ENCODE data around the gene ERC2. TPM values are rescaled to one million over a fixed set of nuclear protein-coding genes. Genes with fewer than 3 reads are reported as not detected.

The ERC2 gene
- total and polyA plus RNA-seq, 9 donors = 0.52 to 2.0 (median 0.82) TPM

- Histone ChIP-seq H3K27me3 (ENCODE audit: control insufficient read depth, insufficient read depth, low read length) (no peaks in the 10 kb centered on the region), H3K4me3 (ENCODE audit: low read length) (no peak overlapping the region), H3K4me1 (ENCODE audit: control insufficient read depth, insufficient read depth, low read length) (peaks cover 16% of the 10 kb centered on the region), H3K27ac (ENCODE audit: low read length) (no peak overlapping the region), H3K36me3 (ENCODE audit: control insufficient read depth, insufficient read depth, low read length) (no peaks in the 10 kb centered on the region), H3K9me3 (replicated peaks; ENCODE audit: control insufficient read depth, low read depth, low read length) (no peaks in the 10 kb centered on the region)
- no peak for DNase-seq
- WGBS (ENCODE audit: insufficient coverage) = 73% methylated on average over 2 of the region's 6 CpGs
These were observed 818.7 kb downstream of the ERC2 start for GRCh38 chr3:55649554-55649953.

- Histone ChIP-seq H3K36me3 (ENCODE audit: control insufficient read depth, insufficient read depth, low read length) (no peaks in the 10 kb centered on the region), H3K9me3 (replicated peaks; ENCODE audit: control insufficient read depth, low read depth, low read length) (no peaks in the 10 kb centered on the region), H3K4me1 (ENCODE audit: control insufficient read depth, insufficient read depth, low read length) (peaks cover 14% of the 10 kb centered on the region), H3K4me3 (ENCODE audit: low read length) (no peak overlapping the region), H3K27ac (ENCODE audit: low read length) (no peak overlapping the region), H3K27me3 (ENCODE audit: control insufficient read depth, insufficient read depth, low read length) (no peaks in the 10 kb centered on the region)
- WGBS (ENCODE audit: insufficient coverage) = 92% methylated on average over 4 of the region's 7 CpGs
- DNase-seq = no peak
These were observed 819.5 kb downstream of the ERC2 start for GRCh38 chr3:55648591-55649318.

GRCh38 chr3:55647670-55648069, 820.6 kb downstream of the ERC2 start:
- Histone ChIP-seq H3K4me1 (ENCODE audit: control insufficient read depth, insufficient read depth, low read length) (peaks cover 12% of the 10 kb centered on the region), H3K27me3 (ENCODE audit: control insufficient read depth, insufficient read depth, low read length) (no peaks in the 10 kb centered on the region), H3K9me3 (replicated peaks; ENCODE audit: control insufficient read depth, low read depth, low read length) (no peaks in the 10 kb centered on the region), H3K27ac (ENCODE audit: low read length) (no peak overlapping the region), H3K4me3 (ENCODE audit: low read length) (no peak overlapping the region), H3K36me3 (ENCODE audit: control insufficient read depth, insufficient read depth, low read length) (no peaks in the 10 kb centered on the region)
- peak; percentile 37 for DNase-seq
- 47% methylated on average over 7 of the region's 10 CpGs for WGBS (ENCODE audit: insufficient coverage)

GRCh38 chr3:55647063-55647462, 821.2 kb downstream of the ERC2 start:
- Histone ChIP-seq H3K36me3 (ENCODE audit: control insufficient read depth, insufficient read depth, low read length) (no peaks in the 10 kb centered on the region), H3K27ac (ENCODE audit: low read length) (no peak overlapping the region), H3K4me3 (ENCODE audit: low read length) (no peak overlapping the region), H3K9me3 (replicated peaks; ENCODE audit: control insufficient read depth, low read depth, low read length) (no peaks in the 10 kb centered on the region), H3K27me3 (ENCODE audit: control insufficient read depth, insufficient read depth, low read length) (no peaks in the 10 kb centered on the region), H3K4me1 (ENCODE audit: control insufficient read depth, insufficient read depth, low read length) (peaks cover 12% of the 10 kb centered on the region)
- DNase-seq = peak; percentile 77
- 20% methylated on average over 1 of the region's 10 CpGs for WGBS (ENCODE audit: insufficient coverage)

- H3K36me3 ChIP-seq (ENCODE audit: control insufficient read depth, insufficient read depth, low read length) = no peaks in the 10 kb centered on the region
- no peak overlapping the region for H3K27ac ChIP-seq (ENCODE audit: low read length)
- H3K9me3 ChIP-seq (replicated peaks; ENCODE audit: control insufficient read depth, low read depth, low read length) = no peaks in the 10 kb centered on the region
- no peak overlapping the region for H3K4me3 ChIP-seq (ENCODE audit: low read length)
- no CpG with 5 or more reads among the region's 3 CpGs for WGBS (ENCODE audit: insufficient coverage)
- peaks cover 12% of the 10 kb centered on the region for H3K4me1 ChIP-seq (ENCODE audit: control insufficient read depth, insufficient read depth, low read length)
- DNase-seq = no peak
- H3K27me3 ChIP-seq (ENCODE audit: control insufficient read depth, insufficient read depth, low read length) = no peaks in the 10 kb centered on the region
These were observed 822.1 kb downstream of the ERC2 start for GRCh38 chr3:55646121-55646520.

GRCh38 chr3:55645422-55645821, 822.8 kb downstream of the ERC2 start:
- DNase-seq = no peak
- Histone ChIP-seq H3K9me3 (replicated peaks; ENCODE audit: control insufficient read depth, low read depth, low read length) (no peaks in the 10 kb centered on the region), H3K27me3 (ENCODE audit: control insufficient read depth, insufficient read depth, low read length) (no peaks in the 10 kb centered on the region), H3K4me3 (ENCODE audit: low read length) (no peak overlapping the region), H3K4me1 (ENCODE audit: control insufficient read depth, insufficient read depth, low read length) (peaks cover 12% of the 10 kb centered on the region), H3K27ac (ENCODE audit: low read length) (no peak overlapping the region), H3K36me3 (ENCODE audit: control insufficient read depth, insufficient read depth, low read length) (no peaks in the 10 kb centered on the region)
- no CpG with 5 or more reads among the region's 4 CpGs for WGBS (ENCODE audit: insufficient coverage)

- no peak overlapping the region for H3K4me3 ChIP-seq (ENCODE audit: low read length)
- no peaks in the 10 kb centered on the region for H3K9me3 ChIP-seq (replicated peaks; ENCODE audit: control insufficient read depth, low read depth, low read length)
- DNase-seq = no peak
- H3K27ac ChIP-seq (ENCODE audit: low read length) = no peak overlapping the region
- WGBS (ENCODE audit: insufficient coverage) = no CpG with 5 or more reads among the region's 2 CpGs
- peaks cover 12% of the 10 kb centered on the region for H3K4me1 ChIP-seq (ENCODE audit: control insufficient read depth, insufficient read depth, low read length)
- H3K27me3 ChIP-seq (ENCODE audit: control insufficient read depth, insufficient read depth, low read length) = no peaks in the 10 kb centered on the region
- no peaks in the 10 kb centered on the region for H3K36me3 ChIP-seq (ENCODE audit: control insufficient read depth, insufficient read depth, low read length)
These were observed 825.0 kb downstream of the ERC2 start for GRCh38 chr3:55643283-55643682.

- WGBS (ENCODE audit: insufficient coverage) = 80% methylated on average over 2 of the region's 2 CpGs
- H3K4me1 ChIP-seq (ENCODE audit: control insufficient read depth, insufficient read depth, low read length) = peaks cover 2% of the 10 kb centered on the region
- no peaks in the 10 kb centered on the region for H3K27me3 ChIP-seq (ENCODE audit: control insufficient read depth, insufficient read depth, low read length)
- H3K4me3 ChIP-seq (ENCODE audit: low read length) = no peak overlapping the region
- no peaks in the 10 kb centered on the region for H3K36me3 ChIP-seq (ENCODE audit: control insufficient read depth, insufficient read depth, low read length)
- no peaks in the 10 kb centered on the region for H3K9me3 ChIP-seq (replicated peaks; ENCODE audit: control insufficient read depth, low read depth, low read length)
- DNase-seq = no peak
- H3K27ac ChIP-seq (ENCODE audit: low read length) = no peak overlapping the region
These were observed 826.3 kb downstream of the ERC2 start for GRCh38 chr3:55641964-55642363.

- WGBS (ENCODE audit: insufficient coverage) = 60% methylated on average over 6 of the region's 9 CpGs
- Histone ChIP-seq H3K4me1 (ENCODE audit: control insufficient read depth, insufficient read depth, low read length) (no peaks in the 10 kb centered on the region), H3K36me3 (ENCODE audit: control insufficient read depth, insufficient read depth, low read length) (no peaks in the 10 kb centered on the region), H3K27ac (ENCODE audit: low read length) (no peak overlapping the region), H3K27me3 (ENCODE audit: control insufficient read depth, insufficient read depth, low read length) (no peaks in the 10 kb centered on the region), H3K4me3 (ENCODE audit: low read length) (no peak overlapping the region), H3K9me3 (replicated peaks; ENCODE audit: control insufficient read depth, low read depth, low read length) (no peaks in the 10 kb centered on the region)
- no peak for DNase-seq
These were observed 828.1 kb downstream of the ERC2 start for GRCh38 chr3:55639896-55640765.

- Histone ChIP-seq H3K27ac (ENCODE audit: low read length) (no peak overlapping the region), H3K4me1 (ENCODE audit: control insufficient read depth, insufficient read depth, low read length) (no peaks in the 10 kb centered on the region), H3K4me3 (ENCODE audit: low read length) (no peak overlapping the region), H3K9me3 (replicated peaks; ENCODE audit: control insufficient read depth, low read depth, low read length) (no peaks in the 10 kb centered on the region), H3K27me3 (ENCODE audit: control insufficient read depth, insufficient read depth, low read length) (no peaks in the 10 kb centered on the region), H3K36me3 (ENCODE audit: control insufficient read depth, insufficient read depth, low read length) (no peaks in the 10 kb centered on the region)
- WGBS (ENCODE audit: insufficient coverage) = 94% methylated on average over 2 of the region's 2 CpGs
- no peak for DNase-seq
These were observed 829.1 kb downstream of the ERC2 start for GRCh38 chr3:55639143-55639542.

Data from muscle of leg (tissue), 11 donors.